ENCODE measurements around the gene ZNF846. TPM values are rescaled to one million over a fixed set of nuclear protein-coding genes. Genes with fewer than 3 reads are reported as not detected.
"Not testable (repeated sequence)": the region's sequence is repeated elsewhere in the genome, so short reads cannot be mapped to it uniquely, and the experiment has no call there.

ZNF846 gene
- total RNA-seq, 1 donor from 2014 or later = 17.4 TPM

- Mint-ChIP-seq H3K27ac (peak overlapping the region; percentile 93), H3K9me3 (no peaks in the 10 kb centered on the region), H3K36me3 (no peaks in the 10 kb centered on the region), H3K27me3 (no peaks in the 10 kb centered on the region), H3K4me1 (ENCODE audit: unreplicated experiment) (peaks cover 32% of the 10 kb centered on the region), H3K4me3 (peak overlapping the region; percentile 93)
- no peak for TF ChIP-seq CTCF (conservative IDR thresholded peaks at IDR 0.05)
- peak; percentile 92 for DNase-seq (ENCODE audit: extremely low spot score, unreplicated experiment)
Measured at GRCh38 chr19:9792206-9793070, 23.9 kb upstream of the ZNF846 start.

GRCh38 chr19:9791552-9792205, 23.1 kb upstream of the ZNF846 start:
- Mint-ChIP-seq H3K27me3 (no peaks in the 10 kb centered on the region), H3K4me3 (peak overlapping the region; percentile 93), H3K4me1 (ENCODE audit: unreplicated experiment) (peaks cover 32% of the 10 kb centered on the region), H3K9me3 (no peaks in the 10 kb centered on the region), H3K36me3 (no peaks in the 10 kb centered on the region), H3K27ac (peak overlapping the region; percentile 93)
- TF ChIP-seq CTCF (conservative IDR thresholded peaks at IDR 0.05) = no peak
- peak; percentile 93 for DNase-seq (ENCODE audit: extremely low spot score, unreplicated experiment)

- not testable (repeated sequence) for H3K27me3 Mint-ChIP-seq; H3K36me3 Mint-ChIP-seq; H3K9me3 Mint-ChIP-seq; DNase-seq (ENCODE audit: extremely low spot score, unreplicated experiment)
- H3K27ac Mint-ChIP-seq = peak overlapping the region; percentile 93
- H3K4me3 Mint-ChIP-seq = peak overlapping the region; percentile 57
- peaks cover 27% of the 10 kb centered on the region for H3K4me1 Mint-ChIP-seq (ENCODE audit: unreplicated experiment)
Measured at GRCh38 chr19:9791073-9791367, 22.5 kb upstream of the ZNF846 start.

- H3K4me3 Mint-ChIP-seq = peak overlapping the region; percentile 81
- not testable (repeated sequence) for H3K36me3 Mint-ChIP-seq; H3K27me3 Mint-ChIP-seq; H3K9me3 Mint-ChIP-seq; DNase-seq (ENCODE audit: extremely low spot score, unreplicated experiment)
- H3K27ac Mint-ChIP-seq = peak overlapping the region; percentile 82
- H3K4me1 Mint-ChIP-seq (ENCODE audit: unreplicated experiment) = peaks cover 30% of the 10 kb centered on the region
Measured at GRCh38 chr19:9789579-9789978, 21.0 kb upstream of the ZNF846 start.

GRCh38 chr19:9789066-9789465, 20.5 kb upstream of the ZNF846 start:
- no peak for TF ChIP-seq CTCF (conservative IDR thresholded peaks at IDR 0.05)
- Mint-ChIP-seq H3K4me3 (peak overlapping the region; percentile 81), H3K4me1 (ENCODE audit: unreplicated experiment) (peaks cover 35% of the 10 kb centered on the region), H3K9me3 (no peaks in the 10 kb centered on the region), H3K27me3 (no peaks in the 10 kb centered on the region), H3K36me3 (no peaks in the 10 kb centered on the region), H3K27ac (peak overlapping the region; percentile 82)
- DNase-seq (ENCODE audit: extremely low spot score, unreplicated experiment) = no peak

- not testable (repeated sequence) for H3K36me3 Mint-ChIP-seq; H3K27ac Mint-ChIP-seq; H3K4me3 Mint-ChIP-seq; H3K27me3 Mint-ChIP-seq; H3K9me3 Mint-ChIP-seq; DNase-seq (ENCODE audit: extremely low spot score, unreplicated experiment)
- H3K4me1 Mint-ChIP-seq (ENCODE audit: unreplicated experiment) = peaks cover 38% of the 10 kb centered on the region
Measured at GRCh38 chr19:9788604-9789003, 20.1 kb upstream of the ZNF846 start.

GRCh38 chr19:9786819-9787218, 18.3 kb upstream of the ZNF846 start:
- H3K9me3 Mint-ChIP-seq = no peaks in the 10 kb centered on the region
- peak overlapping the region; percentile 79 for H3K4me3 Mint-ChIP-seq
- H3K36me3 Mint-ChIP-seq = no peaks in the 10 kb centered on the region
- H3K27ac Mint-ChIP-seq = peak overlapping the region; percentile 98
- TF ChIP-seq CTCF (conservative IDR thresholded peaks at IDR 0.05) = no peak
- no peaks in the 10 kb centered on the region for H3K27me3 Mint-ChIP-seq
- no peak for DNase-seq (ENCODE audit: extremely low spot score, unreplicated experiment)
- H3K4me1 Mint-ChIP-seq (ENCODE audit: unreplicated experiment) = peaks cover 33% of the 10 kb centered on the region
